Activated T-cell treated with anti-CD3 and anti-CD28 coated beads, Interleukin-2, amount 50 U/mL, for 48 hours (primary cell): ENCODE measurements around the gene MACROD2.

Experiments
- DNase-seq, 2 experiments: peaks; one replicate each; pipeline ENCODE4 v3.0.0-alpha.2; 2020

The MACROD2 gene

DNA sequence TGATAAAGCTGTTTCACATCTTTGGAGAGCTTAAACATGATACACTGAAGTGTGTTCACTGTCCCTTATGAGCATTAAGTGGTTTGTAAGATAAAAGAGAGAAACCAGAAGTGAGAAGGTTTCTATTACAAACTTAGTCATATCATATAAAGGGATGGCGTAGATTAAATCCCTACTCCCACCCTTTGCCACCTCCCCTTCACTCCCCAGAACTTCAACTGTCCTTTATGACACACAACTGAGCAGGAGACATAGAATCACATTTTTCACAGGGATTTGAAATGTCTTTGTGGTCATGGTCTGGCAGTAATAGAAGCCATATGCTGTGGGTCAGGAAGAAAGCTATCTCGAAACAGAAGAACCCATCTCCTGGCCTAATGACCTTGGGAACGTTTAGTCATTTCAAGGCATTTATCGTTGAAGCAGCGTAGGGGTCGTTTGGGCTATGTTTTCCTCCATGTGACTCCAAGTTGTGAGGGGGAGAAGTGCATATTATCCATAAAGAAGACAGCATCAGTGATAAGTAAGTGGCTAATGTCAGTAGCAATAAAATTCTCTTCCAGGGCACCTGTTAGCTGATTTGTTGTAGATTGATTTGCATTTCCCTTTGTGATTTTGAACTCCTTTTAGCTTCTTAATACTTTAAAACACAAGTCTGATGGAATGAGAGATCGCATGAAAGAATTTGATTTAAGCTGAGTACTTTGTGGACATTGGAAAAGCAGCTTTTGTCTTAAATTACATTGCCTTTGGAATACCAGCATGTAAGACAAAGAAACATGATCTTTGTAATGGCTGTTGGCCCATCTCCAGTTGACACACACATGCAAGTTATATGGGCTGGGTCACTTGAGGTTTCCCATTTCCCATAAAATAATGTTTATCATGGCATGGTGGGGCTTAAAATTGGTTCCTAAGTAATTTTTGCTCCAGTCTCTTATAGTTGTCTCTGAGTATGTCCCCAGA lies 843.6 kb downstream of the MACROD2 start:
- DNase-seq: no peak

DNA sequence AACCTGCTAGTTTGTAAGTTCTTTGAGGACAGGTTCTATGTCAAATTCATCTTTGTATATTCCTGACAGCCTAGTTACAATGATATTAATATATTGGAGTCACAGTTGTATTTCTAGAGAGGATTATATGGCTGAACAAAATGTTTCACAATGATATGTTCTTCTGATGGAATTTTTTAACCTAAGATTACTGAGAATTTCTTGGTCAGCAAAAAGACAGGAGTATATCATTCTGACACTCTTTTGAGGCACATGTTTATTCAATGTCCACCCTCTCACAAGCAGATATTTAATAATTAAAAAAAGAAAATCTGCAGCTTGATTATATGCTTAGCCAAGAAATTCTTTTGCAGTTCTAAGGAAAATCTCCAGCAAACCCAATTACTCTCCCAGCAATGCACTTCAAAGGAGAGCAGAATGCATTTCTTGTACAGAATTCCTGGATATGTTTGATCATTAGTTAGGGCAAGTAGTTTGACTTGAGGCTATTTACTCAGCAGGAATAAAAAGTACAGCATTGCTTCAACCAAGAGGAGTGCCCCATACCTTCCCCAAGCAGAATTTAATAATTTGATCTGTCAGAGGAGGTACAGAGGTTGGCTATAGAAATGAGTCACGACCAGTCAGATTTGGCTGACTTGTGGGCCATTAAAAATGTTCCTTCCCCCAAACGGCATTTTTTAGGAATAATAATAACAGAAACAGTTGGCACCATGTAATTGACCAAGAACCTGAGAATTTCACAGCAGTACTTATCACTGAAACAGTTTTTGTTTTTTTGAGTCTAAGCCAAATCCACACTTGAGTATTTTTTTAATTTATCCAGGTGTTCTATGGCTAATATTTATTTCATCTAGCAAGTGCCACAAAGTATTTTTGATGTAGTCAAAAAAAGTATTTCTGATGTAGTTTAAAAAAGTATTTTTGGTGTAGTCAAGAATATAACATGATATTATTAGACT lies 850.2 kb downstream of the MACROD2 start:
- DNase-seq: no peak

DNA sequence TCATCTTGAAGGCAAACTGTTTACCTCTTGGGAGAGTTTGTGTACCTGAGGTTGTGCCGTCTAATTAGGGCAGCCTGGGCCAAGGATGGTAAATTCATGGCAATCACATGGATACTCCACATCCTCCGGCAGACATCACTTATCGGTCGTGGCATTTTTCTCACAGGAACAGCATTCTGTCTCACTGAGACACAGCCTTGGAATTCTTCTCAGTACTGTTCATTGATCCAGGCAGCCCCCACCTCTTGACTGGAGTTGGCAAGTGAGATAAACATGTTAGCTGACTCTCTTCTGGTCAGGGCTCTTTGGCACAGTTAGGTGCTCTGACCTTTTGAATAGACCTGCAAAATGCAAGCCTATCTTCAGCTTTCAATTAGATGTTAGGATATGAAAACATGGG lies 853.5 kb downstream of the MACROD2 start:
- no peak for DNase-seq

DNA sequence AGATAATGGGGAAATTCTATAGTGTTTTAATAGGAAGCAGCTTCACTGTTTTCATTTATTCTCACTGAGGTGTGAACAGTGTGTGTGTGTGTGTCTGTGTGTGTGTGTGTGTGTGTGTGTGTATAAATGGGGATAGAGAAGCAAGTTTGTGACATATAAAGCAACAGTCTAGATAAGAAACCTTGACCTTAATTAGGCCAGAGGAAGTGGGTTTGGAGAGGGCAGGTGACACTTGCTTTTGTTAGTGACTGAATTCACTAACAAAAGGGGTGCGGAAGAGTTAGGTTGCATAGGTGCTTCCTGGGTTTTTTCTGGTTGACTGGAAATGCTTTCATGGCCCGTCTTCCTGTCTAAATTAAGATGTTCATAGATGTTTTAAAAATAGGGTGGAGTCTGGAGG lies 857.8 kb downstream of the MACROD2 start:
- DNase-seq: no peak

DNA sequence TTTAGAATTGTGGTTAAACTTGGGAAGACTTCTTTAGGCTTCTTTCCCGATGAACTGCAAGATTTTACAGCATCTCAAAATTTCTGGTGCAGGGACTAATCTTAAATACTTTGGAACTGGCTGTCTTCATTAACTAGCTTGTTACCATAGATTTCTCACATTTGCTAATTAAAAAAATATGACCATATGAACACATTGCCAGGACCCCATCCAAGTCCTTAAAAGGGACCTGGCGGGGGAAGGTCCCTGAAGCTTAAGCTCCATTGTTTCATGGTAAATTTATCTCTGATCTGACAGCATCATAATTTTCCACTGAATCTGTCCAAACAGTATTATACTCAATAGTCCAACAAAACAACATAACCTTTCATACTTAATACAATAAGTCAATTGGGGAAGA lies 859.9 kb downstream of the MACROD2 start:
- no peak for DNase-seq

DNA sequence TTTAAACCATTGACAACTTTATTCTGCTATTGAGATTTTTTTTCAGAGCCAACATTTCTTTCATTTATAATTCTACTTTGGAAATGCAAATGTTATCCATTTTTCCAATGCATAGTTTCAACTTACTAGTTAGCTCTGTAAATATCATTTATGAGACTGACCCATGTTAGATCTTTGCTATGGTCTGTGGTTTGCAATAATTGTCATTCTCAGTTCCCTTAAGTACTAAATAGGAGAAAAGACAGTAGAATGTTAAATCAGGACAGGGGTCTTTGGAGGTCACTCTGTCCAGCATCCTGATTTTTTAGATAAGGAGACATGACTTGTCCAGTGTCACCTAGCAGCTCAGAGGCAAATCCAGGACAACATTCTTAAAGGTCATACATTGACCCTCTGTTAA lies 864.3 kb downstream of the MACROD2 start:
- DNase-seq: no peak

DNA sequence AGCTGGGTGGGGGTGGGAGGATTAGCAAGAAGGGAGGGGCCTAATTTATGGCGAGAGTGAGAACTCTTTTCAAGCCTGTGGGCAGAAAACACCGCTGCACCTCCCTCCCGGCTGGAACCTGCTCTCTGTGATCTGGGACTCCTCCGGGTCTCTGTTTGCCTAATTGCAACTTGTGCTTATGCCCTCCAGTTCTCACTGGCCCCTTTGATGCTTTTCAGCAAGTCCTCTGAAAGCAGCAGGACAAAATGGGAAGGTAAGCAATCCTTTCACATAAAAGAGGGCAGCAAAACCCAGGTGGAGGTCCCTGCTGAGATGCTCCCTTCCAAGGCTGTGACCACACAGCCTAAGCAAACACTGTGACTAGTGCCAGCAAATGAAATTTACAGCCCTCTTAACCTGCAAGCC lies 865.1 kb downstream of the MACROD2 start:
- DNase-seq: no peak

DNA sequence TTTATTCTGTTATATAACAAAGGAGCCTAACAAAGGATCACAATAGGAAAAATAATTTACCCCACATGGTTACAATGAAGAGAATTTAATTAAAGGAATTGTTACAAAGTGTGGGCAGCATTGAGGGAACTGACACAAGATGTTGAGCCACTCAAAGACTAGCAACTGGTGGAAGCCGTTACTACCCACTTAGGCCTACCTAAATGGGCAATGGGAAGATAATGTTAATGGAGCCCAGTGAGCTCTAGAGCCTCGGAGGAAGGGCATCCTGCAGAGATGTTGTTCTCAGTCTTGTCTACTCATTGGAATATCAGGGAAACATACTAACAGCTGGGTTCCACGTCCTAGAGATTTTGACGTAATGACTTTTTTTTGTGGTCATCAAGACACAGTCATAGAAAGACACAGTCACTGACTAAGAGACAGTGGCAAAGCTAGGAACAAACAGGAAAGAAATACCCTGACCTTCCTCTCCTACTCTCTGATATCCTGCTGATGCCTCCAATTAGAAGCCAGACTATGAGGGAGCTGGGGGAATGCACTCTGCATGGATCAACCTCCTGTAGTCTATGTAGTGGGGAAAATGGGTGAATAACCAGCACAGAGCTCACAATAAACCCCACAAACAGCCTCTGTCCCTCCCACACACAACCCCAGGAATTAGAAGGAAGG lies 865.8 kb downstream of the MACROD2 start:
- DNase-seq: no peak

DNA sequence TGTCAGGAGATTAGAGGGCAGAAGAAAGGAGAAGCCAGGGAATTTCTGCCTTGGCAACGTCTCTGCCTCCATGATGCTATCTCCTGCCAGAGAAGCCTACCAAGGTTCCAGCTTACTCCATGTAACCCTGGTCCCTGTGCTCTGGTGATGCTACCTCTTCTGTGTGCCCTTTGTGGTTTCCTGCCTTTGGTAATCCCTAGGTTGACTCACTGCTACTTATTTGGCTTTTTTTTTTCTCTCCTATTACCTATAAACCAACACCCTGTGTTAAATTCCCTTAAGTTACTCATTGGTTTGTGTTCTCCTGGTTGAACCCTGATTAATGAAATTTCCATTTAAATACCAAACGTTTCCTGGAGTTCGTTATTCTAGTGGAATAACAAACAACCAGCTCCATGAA lies 869.9 kb downstream of the MACROD2 start:
- DNase-seq: no peak

DNA sequence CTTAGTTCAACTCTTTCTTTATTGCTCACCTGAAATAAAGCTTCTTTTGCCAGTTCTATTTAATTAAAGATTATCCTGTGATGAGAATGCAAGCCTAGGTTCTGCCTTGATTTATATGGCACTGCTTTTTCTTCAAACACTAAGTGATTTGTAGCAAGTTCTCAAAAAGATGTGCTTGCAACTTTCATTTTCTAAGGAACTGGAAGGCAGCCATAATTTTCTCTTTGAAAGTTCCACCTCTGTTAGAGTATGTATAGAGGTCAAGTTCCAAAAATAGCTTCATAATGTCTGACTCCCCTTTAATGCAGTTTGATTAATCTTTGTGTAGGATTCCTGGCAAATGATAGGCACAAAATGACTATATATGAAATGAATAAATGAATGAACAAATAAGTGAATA lies 870.4 kb downstream of the MACROD2 start:
- DNase-seq: no peak

DNA sequence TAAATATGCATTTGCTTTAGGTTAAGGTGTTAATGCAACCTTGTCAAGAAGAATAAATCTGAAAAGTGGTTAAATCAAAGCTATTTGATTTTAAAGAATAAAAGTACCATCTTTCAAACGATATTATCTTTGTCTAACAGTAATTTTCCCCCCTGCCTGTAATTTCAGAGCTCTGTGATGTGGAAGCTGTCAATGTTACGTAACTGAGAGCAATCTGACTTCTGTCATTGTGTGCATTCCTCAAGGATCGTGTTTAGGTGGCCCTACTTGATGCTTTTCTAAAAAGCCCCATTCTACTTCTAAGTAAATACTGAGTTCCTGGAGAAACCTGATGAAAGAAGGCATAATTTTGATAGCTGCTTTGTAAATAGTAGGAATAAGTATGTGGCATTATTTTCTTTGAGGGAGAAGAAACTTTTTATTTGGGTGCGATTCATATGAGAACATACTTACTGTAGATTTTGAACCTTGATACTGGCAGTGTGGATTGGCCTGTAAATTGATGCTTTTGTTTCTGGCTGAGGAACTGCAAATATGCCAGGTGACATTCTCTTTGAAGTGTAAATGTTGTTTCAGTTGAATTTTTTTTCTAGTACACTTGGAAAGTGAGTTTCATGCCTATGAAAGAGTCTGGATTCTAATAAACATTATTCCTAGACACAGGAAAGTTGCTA lies 871.7 kb downstream of the MACROD2 start:
- no peak for DNase-seq

DNA sequence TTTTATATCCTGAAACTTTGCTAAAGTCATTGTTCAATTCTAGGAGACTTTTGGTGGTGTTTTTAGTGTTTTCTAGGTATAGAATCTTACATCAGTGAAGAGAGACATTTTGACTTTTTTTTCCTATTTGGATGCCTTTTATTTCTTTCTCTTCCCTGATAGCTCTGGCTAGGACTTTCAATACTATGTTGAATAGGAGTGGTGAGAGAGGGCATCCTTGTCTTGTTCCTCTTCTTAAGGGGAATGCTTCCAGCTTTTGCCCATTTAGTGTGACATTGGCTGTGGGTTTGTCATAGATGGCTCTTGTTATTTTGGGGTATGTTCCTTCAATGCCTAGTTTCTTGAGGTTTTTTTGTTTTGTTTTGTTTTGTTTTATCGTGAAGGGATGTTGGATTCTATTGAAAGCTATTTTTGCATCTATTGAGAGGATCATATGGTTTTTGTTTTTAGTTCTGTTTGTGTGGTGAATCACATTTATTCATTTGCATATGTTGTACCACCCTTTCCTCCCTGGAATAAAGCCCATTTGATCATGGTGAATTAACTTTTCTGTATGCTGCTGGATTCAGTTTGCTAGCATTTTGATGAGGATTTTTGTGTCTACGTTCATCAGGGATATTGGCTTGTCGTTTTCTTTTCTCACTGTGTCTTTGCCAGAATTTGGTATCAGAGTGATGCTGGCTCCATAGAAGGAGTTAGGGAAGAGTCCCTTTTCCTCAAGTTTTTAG lies 882.1 kb downstream of the MACROD2 start:
- DNase-seq: no peak

DNA sequence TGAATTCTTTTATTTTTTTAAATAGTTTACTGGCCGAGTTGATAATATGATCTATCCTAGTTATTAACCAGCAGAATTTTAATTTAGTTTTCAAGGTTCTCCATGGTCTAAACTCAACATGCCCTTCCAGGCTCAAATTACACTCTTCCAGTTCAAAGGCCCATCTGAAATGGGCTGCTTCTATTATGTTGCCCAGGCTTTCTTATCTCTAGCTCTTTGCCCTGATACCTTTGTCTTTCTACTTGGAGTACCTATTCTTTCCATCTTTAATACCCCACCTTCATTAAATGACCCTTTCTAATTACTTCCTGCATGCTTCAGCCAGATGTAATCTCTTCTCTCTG lies 883.3 kb downstream of the MACROD2 start:
- DNase-seq: no peak

DNA sequence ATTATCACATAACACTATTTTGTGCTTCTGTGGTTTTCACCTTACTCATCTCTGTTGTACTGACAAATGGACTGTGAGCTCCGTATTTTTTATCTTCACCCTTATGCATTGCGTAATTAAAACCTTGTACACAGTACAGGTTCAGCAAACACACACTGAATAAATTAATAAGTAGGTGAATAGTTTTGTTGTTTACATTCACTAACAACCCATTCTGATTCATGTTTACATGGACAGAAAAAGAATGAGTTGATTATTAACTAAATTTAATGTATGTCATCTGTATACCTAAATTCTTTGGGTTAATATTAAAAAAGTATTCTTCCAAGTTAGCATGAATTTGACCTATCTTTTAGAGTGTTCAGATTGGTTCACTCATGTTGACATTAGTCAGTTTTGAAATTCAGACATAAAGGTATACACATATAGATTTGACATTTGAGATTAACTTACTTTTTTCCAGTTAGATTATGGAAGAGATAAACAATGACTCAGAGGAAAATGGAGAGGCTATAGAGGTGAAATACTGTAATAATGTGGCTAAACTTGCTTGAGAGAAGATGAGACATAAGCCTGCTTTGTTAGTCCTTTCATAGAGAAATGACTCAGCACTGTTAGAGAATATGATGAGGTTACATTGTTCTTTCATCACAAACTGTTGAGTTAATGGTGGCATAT lies 883.8 kb downstream of the MACROD2 start:
- DNase-seq: no peak

DNA sequence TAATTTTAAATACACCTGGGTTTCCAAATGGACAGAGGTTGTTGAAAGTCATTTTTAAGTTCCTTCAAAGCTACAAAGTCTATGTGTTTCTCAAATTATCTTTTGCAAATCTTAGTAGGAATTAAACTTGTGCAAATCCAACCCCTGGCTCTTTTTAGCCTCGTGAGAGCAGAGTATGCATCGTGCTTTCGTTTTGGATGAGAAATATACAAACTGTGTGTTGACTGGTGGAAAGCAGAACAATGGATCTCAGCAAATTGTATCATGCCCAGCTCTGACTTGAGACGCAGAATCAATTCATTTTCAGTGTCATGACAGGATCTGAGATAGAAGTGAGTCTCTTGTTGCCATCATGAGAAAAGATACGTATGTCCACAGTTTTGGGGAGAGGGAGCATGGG lies 884.5 kb downstream of the MACROD2 start:
- DNase-seq: no peak

DNA sequence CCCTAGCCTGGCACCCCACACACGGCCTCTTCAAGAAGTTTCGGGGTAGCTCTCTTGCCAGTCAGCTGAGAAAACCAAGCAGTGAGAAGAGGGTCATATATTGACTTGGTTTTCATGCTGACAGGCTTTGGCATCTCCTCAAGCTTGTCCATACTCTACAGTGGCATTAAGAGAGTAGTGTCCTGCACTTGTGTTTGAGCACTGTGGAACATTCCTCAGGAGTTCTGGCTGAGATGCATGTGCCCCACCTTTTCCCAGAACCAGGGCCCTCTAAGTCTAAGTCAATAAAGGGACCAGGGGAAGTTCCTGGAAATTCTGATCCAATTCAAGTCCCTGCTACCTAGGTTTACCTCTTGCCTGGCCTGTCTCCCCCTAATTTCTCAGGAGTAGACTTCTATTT lies 886.2 kb downstream of the MACROD2 start:
- no peak for DNase-seq

DNA sequence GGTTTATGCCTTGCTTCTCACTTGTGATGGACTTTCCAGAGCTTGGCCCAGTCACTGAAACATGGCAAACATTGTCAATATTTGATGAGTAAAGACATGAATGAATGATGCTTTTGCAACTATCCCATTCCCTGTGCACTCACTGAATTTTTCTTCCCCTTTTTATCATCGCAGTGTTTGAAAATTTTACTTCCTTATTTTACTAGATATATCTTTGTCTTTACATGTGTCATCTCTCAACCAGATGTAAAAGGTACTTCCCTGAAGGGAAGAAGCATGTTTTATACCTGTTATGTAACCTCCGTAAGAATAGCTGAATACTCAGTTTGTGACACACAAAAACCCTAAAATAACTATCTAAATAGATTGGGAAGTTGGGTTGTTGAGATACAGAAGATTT lies 886.8 kb downstream of the MACROD2 start:
- DNase-seq: no peak

DNA sequence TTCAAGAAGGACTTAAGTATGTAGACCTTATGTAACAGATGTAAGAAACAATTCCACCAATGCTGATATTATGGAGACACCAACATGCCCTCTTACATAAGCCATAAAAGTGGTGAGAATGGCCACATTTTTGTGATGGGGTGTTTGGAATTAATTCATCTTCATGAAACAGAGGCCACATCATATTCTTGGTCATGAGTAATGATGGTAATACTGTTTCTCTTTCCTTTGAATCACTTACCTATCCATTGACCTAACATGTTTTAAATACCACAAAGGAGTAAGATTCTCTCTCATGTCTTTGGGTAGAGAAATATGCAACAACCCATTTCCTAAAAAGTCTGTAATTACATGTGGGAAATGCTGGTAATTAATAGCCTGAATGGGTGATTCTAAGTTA lies 887.5 kb downstream of the MACROD2 start:
- DNase-seq: no peak

DNA sequence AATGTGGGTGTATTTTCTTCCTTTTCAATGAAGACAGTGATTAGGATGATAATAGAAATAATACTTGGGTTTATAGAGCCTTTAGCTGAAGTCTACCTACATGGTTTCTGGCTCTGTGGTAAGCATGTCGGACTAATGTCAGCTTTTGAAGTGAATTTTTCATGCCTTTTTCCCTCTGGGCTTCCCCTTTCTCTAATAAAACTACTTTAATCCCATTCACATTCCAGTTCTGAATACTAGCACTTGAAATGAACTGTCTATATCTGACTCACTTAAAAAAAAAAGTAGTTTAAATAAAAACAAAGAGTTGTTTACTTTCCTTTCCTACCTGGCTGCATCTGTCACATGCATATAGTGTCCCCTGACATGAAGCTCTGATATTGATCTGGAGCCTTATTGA lies 888.0 kb downstream of the MACROD2 start:
- no peak for DNase-seq

DNA sequence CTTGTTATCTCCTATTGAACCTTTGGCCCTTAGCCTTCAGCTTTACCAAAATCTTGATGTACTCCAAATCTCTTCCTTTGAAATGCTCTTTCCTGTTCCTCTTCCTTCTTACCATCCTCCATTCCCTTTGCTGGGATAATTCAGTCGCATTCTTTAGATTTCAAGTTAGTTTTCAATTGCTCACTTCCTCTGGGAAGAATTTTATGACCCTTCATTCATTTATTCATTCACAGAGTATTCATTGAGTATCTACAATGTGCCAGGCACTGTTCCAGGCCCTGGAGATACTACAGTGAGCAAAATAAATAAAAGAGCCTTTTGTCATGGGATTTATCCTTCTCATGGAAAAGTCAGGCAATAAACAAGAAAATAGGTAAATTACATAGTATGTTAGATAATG lies 890.3 kb downstream of the MACROD2 start:
- no peak for DNase-seq

DNA sequence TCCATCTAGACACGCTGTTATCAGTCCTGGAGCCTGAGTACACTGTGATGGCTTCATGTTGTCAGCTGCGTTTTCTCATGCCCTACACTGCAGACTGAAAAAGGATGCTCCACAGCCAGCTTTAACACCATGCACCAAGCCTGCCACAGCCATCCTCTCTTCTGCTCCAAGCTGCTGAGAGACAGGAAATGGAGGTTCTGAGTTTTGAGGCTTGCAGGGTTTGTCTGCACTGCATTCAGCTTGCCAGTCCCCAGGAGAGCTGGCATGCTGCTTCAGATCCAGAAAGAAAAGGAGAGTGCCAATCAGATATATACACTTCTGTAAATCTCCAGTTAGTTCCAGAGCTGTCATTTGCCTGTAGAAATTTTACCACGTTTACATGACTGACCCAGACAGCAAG lies 892.8 kb downstream of the MACROD2 start:
- no peak for DNase-seq
